Measurements from ENCODE around the gene MUSTN1.
A peak's percentile ranks its signal among the peaks of the same experiment; 100 is the strongest.

The MUSTN1 gene

DNA sequence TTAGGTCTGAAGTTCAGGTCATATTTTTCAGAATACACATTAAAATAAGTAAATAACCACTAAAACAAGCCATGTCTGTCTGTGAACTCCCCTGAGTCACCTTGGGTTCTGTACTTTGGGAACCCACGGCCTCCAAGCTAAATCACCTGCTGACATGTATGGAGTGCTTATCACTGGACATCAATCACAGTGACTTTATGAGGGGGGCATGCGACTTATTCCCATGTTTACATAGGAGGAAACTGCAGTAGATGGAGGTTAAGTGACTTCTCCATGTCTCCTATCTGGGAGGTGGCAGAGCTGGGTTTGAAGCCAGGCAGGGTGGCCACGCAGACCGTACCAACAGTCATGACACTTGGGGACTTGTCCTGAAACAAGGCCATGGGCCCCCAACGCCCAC lies 12.5 kb downstream of the MUSTN1 start:
- no peak for DNase-seq (ENCODE audit: low read depth)
- H3K4me3 ChIP-seq (ENCODE audit: low read depth, low read length), result no peak overlapping the region
- TF ChIP-seq, protein P1, sequence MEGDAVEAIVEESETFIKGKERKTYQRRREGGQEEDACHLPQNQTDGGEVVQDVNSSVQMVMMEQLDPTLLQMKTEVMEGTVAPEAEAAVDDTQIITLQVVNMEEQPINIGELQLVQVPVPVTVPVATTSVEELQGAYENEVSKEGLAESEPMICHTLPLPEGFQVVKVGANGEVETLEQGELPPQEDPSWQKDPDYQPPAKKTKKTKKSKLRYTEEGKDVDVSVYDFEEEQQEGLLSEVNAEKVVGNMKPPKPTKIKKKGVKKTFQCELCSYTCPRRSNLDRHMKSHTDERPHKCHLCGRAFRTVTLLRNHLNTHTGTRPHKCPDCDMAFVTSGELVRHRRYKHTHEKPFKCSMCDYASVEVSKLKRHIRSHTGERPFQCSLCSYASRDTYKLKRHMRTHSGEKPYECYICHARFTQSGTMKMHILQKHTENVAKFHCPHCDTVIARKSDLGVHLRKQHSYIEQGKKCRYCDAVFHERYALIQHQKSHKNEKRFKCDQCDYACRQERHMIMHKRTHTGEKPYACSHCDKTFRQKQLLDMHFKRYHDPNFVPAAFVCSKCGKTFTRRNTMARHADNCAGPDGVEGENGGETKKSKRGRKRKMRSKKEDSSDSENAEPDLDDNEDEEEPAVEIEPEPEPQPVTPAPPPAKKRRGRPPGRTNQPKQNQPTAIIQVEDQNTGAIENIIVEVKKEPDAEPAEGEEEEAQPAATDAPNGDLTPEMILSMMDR (IDR thresholded peaks at IDR 0.05; ENCODE audit: low read depth, low read length, missing control alignments), result no peak

DNA sequence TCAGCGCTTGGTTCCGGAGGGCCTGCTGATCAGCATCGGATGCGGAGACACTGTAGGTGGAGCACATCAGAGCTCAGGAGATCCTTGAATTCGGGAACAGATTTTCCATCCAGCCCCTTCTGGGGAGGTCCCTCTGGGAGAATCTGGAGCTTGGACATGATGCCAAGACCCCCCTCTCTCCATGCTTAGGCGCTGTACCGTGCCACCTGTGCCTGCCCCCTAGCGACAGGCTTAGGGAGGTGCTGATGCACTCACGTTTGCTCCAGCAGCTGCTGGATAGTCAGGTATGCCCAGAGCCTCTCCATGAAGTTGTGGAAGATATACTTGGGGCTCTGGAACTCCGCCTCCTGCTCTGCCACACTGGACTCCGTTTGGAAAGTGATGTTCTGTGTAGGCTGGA lies 14.1 kb downstream of the MUSTN1 start:
- H3K4me3 ChIP-seq (ENCODE audit: low read depth, low read length), result no peak overlapping the region
- TF ChIP-seq, protein P1 (IDR thresholded peaks at IDR 0.05; ENCODE audit: low read depth, low read length, missing control alignments), result peak; percentile 91
- no peak for DNase-seq (ENCODE audit: low read depth)

DNA sequence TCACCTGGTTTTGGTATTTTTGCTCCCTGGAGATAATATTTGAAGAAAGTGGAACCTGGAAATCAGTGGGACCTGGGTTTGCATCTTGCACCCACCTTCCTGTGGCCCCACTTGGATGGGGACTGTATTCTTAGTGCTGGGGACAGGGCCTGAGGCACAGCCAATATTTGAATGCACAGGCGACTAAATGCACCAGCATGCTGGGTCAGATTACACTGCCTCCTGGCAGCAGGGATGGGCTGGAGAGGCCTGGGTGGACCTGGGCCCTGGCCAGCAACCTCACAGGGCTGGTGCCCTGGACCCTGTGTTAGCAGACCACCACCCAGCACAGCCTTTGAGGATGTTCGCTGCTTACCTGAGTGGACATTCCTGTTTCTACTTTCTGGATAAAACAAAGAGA lies 14.9 kb downstream of the MUSTN1 start:
- DNase-seq (ENCODE audit: low read depth), result no peak

DNA sequence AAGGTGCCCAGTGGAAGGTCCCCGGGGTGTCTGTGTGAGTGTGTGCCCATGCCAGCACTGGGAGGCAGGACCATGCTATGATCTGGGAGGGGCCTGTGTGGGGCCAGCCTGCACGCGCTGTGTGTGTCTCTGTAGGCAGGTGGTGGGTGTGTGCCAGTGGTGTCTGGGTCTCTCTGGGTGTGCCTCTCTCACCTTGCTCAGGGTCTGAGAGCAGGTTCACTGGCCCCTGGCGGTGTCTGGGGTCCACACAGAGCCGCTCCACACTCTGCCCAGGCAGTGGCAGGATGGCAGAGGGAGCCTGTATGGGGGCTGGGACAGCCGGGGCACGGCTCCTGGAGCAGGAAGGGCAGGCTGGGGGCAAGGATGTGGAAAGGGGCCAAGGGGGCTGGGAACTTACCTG lies 17.0 kb downstream of the MUSTN1 start:
- TF ChIP-seq, protein P1 (IDR thresholded peaks at IDR 0.05; ENCODE audit: low read depth, low read length, missing control alignments), result no peak
- no peak for DNase-seq (ENCODE audit: low read depth)
- H3K4me3 ChIP-seq (ENCODE audit: low read depth, low read length), result no peak overlapping the region

More for the DNA sequence above, 14.9 kb downstream of the MUSTN1 start:
- TF ChIP-seq, protein P1 (IDR thresholded peaks at IDR 0.05; ENCODE audit: low read depth, low read length, missing control alignments), result no peak
- H3K4me3 ChIP-seq (ENCODE audit: low read depth, low read length), result no peak overlapping the region

DNA sequence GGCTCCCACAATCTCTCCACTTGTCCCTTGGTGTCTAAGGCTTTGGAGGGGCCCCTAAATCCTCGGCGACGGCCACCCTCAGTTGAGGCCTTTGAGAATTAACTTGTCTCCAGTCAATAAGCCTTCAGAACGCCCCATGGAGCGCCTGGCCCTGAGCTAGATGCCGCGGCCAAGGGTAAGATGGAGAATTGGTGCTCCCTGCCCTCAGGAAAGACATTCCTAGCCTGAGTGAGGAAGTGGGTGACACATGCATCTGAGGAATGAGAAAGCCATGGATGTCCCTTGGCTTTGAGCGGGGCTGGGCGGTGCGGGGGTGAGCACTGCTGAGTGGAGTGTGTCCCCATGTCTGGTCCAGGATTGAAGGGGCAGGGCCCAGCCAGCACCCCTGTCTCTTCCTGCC lies 17.6 kb downstream of the MUSTN1 start:
- TF ChIP-seq, protein P1 (IDR thresholded peaks at IDR 0.05; ENCODE audit: low read depth, low read length, missing control alignments), result no peak
- H3K4me3 ChIP-seq (ENCODE audit: low read depth, low read length), result no peak overlapping the region
- no peak for DNase-seq (ENCODE audit: low read depth)

DNA sequence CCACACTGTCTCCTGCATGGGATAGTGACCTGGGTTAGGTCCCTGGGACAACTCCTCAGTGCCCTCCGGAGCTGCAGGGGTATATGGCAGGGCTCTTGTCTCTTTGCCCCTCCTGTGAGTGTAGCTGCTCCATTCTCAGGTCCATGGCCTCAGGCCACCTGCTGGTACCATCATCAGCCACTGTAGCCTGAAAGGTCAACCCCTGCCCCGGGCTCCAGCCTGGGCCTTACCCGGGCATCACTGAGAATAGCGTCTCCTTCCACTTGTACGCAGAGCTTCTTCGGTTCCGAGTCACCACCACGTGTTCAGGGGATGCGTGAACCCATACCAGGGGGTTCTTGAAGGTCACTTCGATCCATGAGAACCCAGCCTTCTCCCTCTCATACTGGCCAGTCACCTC lies 18.2 kb downstream of the MUSTN1 start:
- H3K4me3 ChIP-seq (ENCODE audit: low read depth, low read length), result no peak overlapping the region
- TF ChIP-seq, protein P1 (IDR thresholded peaks at IDR 0.05; ENCODE audit: low read depth, low read length, missing control alignments), result no peak
- no peak for DNase-seq (ENCODE audit: low read depth)

DNA sequence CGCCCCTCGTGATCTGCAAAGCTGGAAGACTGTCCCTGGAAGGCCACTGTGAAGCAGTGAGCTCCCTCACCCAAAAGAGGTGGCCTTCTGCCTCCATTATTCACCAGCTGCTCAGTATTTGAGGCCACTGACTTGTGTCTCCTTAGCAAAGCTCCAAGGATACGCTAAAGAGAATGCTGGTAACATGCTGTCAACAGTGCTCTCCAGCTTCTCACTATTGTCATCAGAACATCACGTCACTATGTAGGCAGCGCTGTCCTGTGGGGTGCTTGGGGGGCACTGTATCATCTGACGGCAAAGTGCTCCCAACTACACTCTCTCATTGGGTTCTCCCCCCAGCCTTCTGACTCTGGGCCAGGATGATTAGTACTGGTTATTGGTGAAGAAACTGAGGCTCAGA lies 18.6 kb downstream of the MUSTN1 start:
- H3K4me3 ChIP-seq (ENCODE audit: low read depth, low read length), result no peak overlapping the region
- DNase-seq (ENCODE audit: low read depth), result no peak
- TF ChIP-seq, protein P1 (IDR thresholded peaks at IDR 0.05; ENCODE audit: low read depth, low read length, missing control alignments), result no peak
